ENCODE measurements around the gene C2orf42.

DNA sequence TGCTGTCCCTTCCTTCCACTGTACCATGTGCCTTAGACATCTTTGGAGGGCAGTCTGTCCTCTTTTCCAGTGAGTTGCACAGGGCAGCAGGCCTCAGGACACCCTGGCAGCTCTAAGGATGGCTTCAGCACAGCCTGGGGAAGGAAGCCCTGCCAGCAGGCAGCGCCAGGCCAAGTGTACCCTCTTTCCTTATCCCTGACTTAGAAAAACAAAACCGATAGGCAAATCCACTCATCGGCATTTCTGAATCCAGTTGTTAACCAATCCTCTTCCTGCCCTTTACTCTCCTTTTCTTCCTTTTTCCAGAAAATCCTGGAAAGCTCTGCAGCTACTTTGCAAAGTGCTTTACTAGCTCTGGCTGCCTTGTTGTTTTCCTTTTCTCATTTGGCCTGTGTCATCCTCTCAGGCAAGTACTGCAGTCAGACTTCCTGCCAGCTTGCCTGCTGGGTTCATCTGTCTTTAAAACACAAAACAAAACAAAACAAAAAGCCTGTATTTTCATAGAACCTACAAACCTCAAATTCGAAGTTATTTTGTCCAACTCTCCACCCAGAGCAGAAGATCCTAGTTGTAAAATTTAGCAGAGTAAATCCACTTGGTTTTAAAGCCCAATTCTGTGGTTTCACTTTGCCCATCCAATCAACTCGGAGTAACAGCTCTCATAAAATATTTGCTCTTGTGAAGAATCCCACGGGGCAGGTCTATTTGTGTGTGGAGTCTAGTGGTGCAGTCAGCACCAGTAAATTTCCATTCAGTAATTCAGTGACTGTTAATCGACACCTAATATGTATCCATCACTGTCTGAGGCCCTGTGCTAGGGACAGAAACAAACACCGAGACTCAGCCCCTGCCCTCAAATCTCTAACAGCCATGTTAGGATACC lies 58.3 kb downstream of the C2orf42 start:
- TF ChIP-seq POLR2AphosphoS5 (IDR thresholded peaks at IDR 0.05; ENCODE audit: low read depth, low read length) (peak; percentile 62; the same call in 1 of the 2 replicates), TAF1 (IDR thresholded peaks at IDR 0.05; ENCODE audit: borderline replicate concordance, low read depth, low read length) (no peak)
